Transverse colon (tissue), 4 donors: ENCODE measurements around the gene CEP78. TPM values are rescaled to one million over a fixed set of nuclear protein-coding genes. Genes with fewer than 3 reads are reported as not detected.
"Not testable (repeated sequence)": the region's sequence is repeated elsewhere in the genome, so short reads cannot be mapped to it uniquely, and the experiment has no call there.

Experiments used
- DNase-seq: peaks from one replicate; pipeline ENCODE4 v3.0.0-alpha.2; 2019
- H3K27ac ChIP-seq, 4 donors: fragments of 200-600 bp; sonication (generic); 2 replicates each; pipeline ENCODE4 v1.5.1; 2016 to 2018; ENCODE audit warnings: inconsistent platforms in 4 of 4
- H3K27me3 ChIP-seq: fragments of 200-600 bp; sonication (generic); 2 replicates; pipeline ENCODE4 v1.5.1; 2017; ENCODE audit warnings: inconsistent platforms
- H3K36me3 ChIP-seq, 4 donors: fragments of 200-600 bp; sonication (generic); 2 replicates each; pipeline ENCODE4 v1.5.1; 2017 to 2019; ENCODE audit warnings: inconsistent platforms in 4 of 4
- H3K4me1 ChIP-seq, 4 donors: fragments of 200-600 bp; sonication (generic); 2 replicates each; pipeline ENCODE4 v1.5.1; 2017 to 2020; ENCODE audit warnings: inconsistent platforms in 4 of 4
- H3K4me3 ChIP-seq, 4 donors: fragments of 200-600 bp; sonication (generic); 1 replicate in 1 of 4; 2 replicates in 3 of 4; pipeline versions ENCODE4 v1.5.1 to v1.6.1; 2017 to 2019; ENCODE audit warnings: inconsistent platforms in 4 of 4
- H3K9me3 ChIP-seq, 2 donors: fragments of 200-600 bp; sonication (generic); 2 replicates each; pipeline ENCODE4 v1.5.1; 2017 to 2019; ENCODE audit warnings: inconsistent platforms in 2 of 2
- CTCF ChIP-seq, 5 experiments: fragments of 200-600 bp in 3 of 5; fragments of 450-650 bp in 2 of 5; sonication (generic) in 3 of 5; IDR thresholded peaks; 1 replicate in 2 of 5; 2 replicates in 3 of 5; pipeline ENCODE4 v1.5.1; 2016 to 2017; ENCODE audit warnings: antibody characterized with exemption in 5 of 5, inconsistent platforms in 3 of 5, mild to moderate bottlenecking in 2 of 5, moderate library complexity in 1 of 5
- EP300 ChIP-seq: sonication (generic); formaldehyde crosslinking; IDR thresholded peaks from one replicate; pipeline ENCODE4 v1.6.1; 2017; ENCODE audit warnings: antibody characterized with exemption, low read depth
- POLR2A ChIP-seq: fragments of 450-650 bp; IDR thresholded peaks from one replicate; pipeline ENCODE4 v1.6.1; 2016; ENCODE audit warnings: antibody characterized with exemption, mild to moderate bottlenecking, moderate library complexity
- POLR2AphosphoS5 ChIP-seq, 3 donors: sonication (generic); formaldehyde crosslinking; IDR thresholded peaks; one replicate each; pipeline ENCODE4 v1.6.1; 2016; ENCODE audit warnings: antibody characterized with exemption in 3 of 3
- WGBS, 2 donors: methylation state at CpG; one replicate each; pipeline ENCODE4 v1.1.5; 2018; ENCODE audit warnings: low coverage in 1 of 2; 5-methylcytosine and 5-hydroxymethylcytosine counted together
- in situ Hi-C, 4 donors: fragments of 200-750 bp; cut with MboI; loops; one replicate each; pipeline versions ENCODE4 v1.15.0 to v1.15.1; 2017; ENCODE audit warnings: low sequenced_read_pairs in 3 of 4, low pct_ligation_motif_present in 1 of 4, low pct_unique_long_range_greater_than_20kb in 1 of 4
- intact Hi-C: fragments of 100-400 bp; cut with DNase I; formaldehyde crosslinking; loops from one replicate; pipeline ENCODE4 v1.15.1; 2023; ENCODE audit warnings: low total_unique reads
- total RNA-seq, 4 donors: library from RNA; depleted of rRNA; stranded (reverse); fragments of >200 nt; gene quantifications; one replicate each; pipeline ENCODE4 v1.1.0, GENCODE V29; 2016

Gene CEP78
- total RNA-seq, 4 donors from 2014 or later = 2.6 to 7.3 (median 4.3) TPM

- H3K4me3 ChIP-seq = no peak overlapping the region
- no peaks in the 10 kb centered on the region for H3K36me3 ChIP-seq
- 52 to 62% methylated on average over 5 of the region's 5 CpGs for WGBS, 2 donors
- H3K27ac ChIP-seq = no peak overlapping the region
- H3K27me3 ChIP-seq = no peaks in the 10 kb centered on the region
- in situ Hi-C loops (no loop called here), intact Hi-C loops (no loop called here)
- H3K4me1 ChIP-seq = peaks cover 0 to 9% (median 0%) of the 10 kb centered on the region in 4 donors
- H3K9me3 ChIP-seq = no peaks in the 10 kb centered on the region
- no peak for DNase-seq
- TF ChIP-seq EP300 (no peak), POLR2A (no peak), POLR2AphosphoS5 (IDR thresholded peaks at IDR 0.05) (peak in 1 of 3 donors; percentile 56), CTCF (IDR thresholded peaks at IDR 0.05) (no peak)
Measured at GRCh38 chr9:78278177-78278777, 42.4 kb downstream of the CEP78 start.

- 56 to 88% methylated on average over 1 of the region's 1 CpG for WGBS, 2 donors
- Histone ChIP-seq H3K9me3 (no peaks in the 10 kb centered on the region), H3K4me3 (no peak overlapping the region), H3K4me1 (peaks cover 0 to 9% (median 0%) of the 10 kb centered on the region in 4 donors), H3K36me3 (no peaks in the 10 kb centered on the region), H3K27ac (no peak overlapping the region), H3K27me3 (no peaks in the 10 kb centered on the region)
- DNase-seq = no peak
- intact Hi-C loops = no loop called here
- in situ Hi-C loops = no loop called here
- TF ChIP-seq POLR2A = no peak
- TF ChIP-seq POLR2AphosphoS5 (IDR thresholded peaks at IDR 0.05) = no peak
- TF ChIP-seq CTCF (IDR thresholded peaks at IDR 0.05) = no peak
- TF ChIP-seq EP300 = no peak
Measured at GRCh38 chr9:78278801-78279200, 42.9 kb downstream of the CEP78 start.

DNA sequence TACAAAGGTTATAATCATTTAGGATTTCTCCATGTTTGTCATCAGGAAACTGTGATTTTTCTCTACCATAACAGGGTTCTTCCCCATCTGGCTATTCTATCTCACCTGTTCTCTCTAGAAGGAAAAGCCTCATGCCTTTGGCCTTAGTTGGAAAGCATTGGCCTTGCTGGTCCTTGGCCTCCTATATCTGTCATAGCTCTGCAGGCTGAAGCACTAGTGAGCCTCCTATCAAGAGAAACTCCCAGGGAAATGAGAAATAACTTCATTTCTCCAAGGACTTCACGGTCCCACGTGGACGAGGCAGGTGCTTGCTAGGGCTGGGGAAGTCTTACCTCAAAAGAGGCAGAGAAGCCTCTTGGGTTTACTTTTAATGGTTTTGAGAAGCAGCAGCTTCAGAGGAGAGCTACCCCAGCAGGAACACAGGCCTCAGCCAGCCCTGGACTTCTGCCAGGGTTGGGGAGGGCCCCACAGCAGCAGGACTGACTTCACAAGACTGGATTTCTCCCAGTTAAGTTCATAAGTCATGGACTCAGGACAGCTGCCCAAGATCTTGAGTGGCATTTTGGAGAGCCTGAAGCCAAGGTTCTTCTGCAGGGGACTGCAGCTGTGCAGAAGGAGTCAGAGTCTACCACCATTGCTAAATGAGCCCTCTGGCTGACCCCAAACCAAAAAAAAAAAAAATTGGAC, 45.2 kb downstream of the CEP78 start:
- Histone ChIP-seq H3K4me3 (no peak overlapping the region), H3K9me3 (no peaks in the 10 kb centered on the region), H3K27me3 (no peaks in the 10 kb centered on the region), H3K36me3 (no peaks in the 10 kb centered on the region), H3K27ac (no peak overlapping the region), H3K4me1 (peaks cover 0 to 9% (median 0%) of the 10 kb centered on the region in 4 donors)
- in situ Hi-C loops = no loop called here
- intact Hi-C loops = no loop called here
- 76% methylated on average over 3 of the region's 3 CpGs; no CpG with 5 or more reads in 1 of the 2 donors for WGBS, 2 donors
- TF ChIP-seq POLR2A (no peak), EP300 (no peak)
- peak; percentile 14 for DNase-seq

GRCh38 chr9:78284181-78284580, 48.3 kb downstream of the CEP78 start:
- H3K27me3 ChIP-seq, in situ Hi-C loops: not testable (repeated sequence)
- WGBS, 2 donors = 85 to 100% methylated on average over 1 to 4 of the region's 4 CpGs

DNA sequence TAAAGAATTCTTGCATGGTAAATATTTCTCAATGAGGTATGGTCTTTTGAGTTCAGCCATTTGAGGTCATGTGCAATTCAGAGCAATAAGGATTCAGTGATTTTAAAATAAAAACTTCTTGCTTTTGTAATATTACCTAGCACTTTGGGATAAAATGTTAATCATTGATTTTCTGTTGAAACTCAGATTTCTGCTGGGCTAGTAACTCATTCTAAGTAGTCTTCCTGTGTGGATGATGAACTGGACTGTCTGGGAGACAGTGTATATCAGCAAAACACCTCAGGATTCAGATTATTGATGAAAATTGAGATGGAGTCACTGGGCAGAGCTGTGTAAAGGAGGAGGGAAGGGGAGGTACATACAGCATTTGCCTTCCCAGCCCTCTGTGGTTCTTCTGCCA, 50.2 kb downstream of the CEP78 start:
- H3K4me3 ChIP-seq = no peak overlapping the region
- in situ Hi-C loops = no loop called here
- no peak for TF ChIP-seq POLR2A
- no peak for TF ChIP-seq POLR2AphosphoS5 (IDR thresholded peaks at IDR 0.05)
- no peak for TF ChIP-seq EP300
- no peak for TF ChIP-seq CTCF (IDR thresholded peaks at IDR 0.05)
- no peaks in the 10 kb centered on the region for H3K27me3 ChIP-seq
- H3K27ac ChIP-seq = no peak overlapping the region
- peaks cover 0 to 5% (median 0%) of the 10 kb centered on the region in 4 donors for H3K4me1 ChIP-seq
- no peak for DNase-seq
- no peaks in the 10 kb centered on the region for H3K36me3 ChIP-seq
- no peaks in the 10 kb centered on the region for H3K9me3 ChIP-seq
- intact Hi-C loops = no loop called here

More at GRCh38 chr9:78284181-78284580, 48.3 kb downstream of the CEP78 start:
- H3K4me1 ChIP-seq, H3K27ac ChIP-seq, H3K9me3 ChIP-seq, intact Hi-C loops, DNase-seq, H3K36me3 ChIP-seq, H3K4me3 ChIP-seq: not testable (repeated sequence)
